Upper lobe of left lung (tissue), 6 donors: Measurements from ENCODE around the gene CLDN25. TPM values are rescaled to one million over a fixed set of nuclear protein-coding genes. Genes with fewer than 3 reads are reported as not detected.

ENCODE experiments used
- ATAC-seq, 2 donors: fragments of 200-7000 bp; cut with Tn5 transposase; one replicate each; pipeline ENCODE4 v1.9.1; 2022; ENCODE audit warnings: mild to moderate bottlenecking in 2 of 2, moderate library complexity in 2 of 2; ENCODE audit not compliant: low FRiP score in 2 of 2
- DNase-seq, 2 donors: peaks; one replicate each; pipeline ENCODE4 v3.0.0-alpha.2; 2019 to 2020
- H3K27ac ChIP-seq, 4 donors: fragments of 200-600 bp; sonication (generic); one replicate each; pipeline ENCODE4 v1.5.1; 2016 to 2019
- H3K27me3 ChIP-seq, 4 donors: fragments of 200-600 bp; sonication (generic); one replicate each; pipeline ENCODE4 v1.5.1; 2017 to 2019
- H3K36me3 ChIP-seq, 4 donors: fragments of 200-600 bp; sonication (generic); one replicate each; pipeline ENCODE4 v1.5.1; 2016 to 2019
- H3K4me1 ChIP-seq, 4 donors: fragments of 200-600 bp; sonication (generic); one replicate each; pipeline ENCODE4 v1.5.1; 2018 to 2019
- H3K4me3 ChIP-seq, 4 donors: fragments of 200-600 bp; sonication (generic); one replicate each; pipeline ENCODE4 v1.5.1; 2017 to 2019; ENCODE audit warnings: mild to moderate bottlenecking in 2 of 4, moderate library complexity in 1 of 4
- H3K9me3 ChIP-seq, 4 donors: fragments of 200-600 bp; sonication (generic); one replicate each; pipeline ENCODE4 v1.5.1; 2018 to 2019
- EP300 ChIP-seq, 4 donors: sonication (generic); formaldehyde crosslinking; IDR thresholded peaks; one replicate each; pipeline ENCODE4 v1.5.1; 2017; ENCODE audit warnings: antibody characterized with exemption in 4 of 4, control low read depth in 2 of 4
- POLR2A ChIP-seq, 4 donors: fragments of 450-650 bp; IDR thresholded peaks; one replicate each; pipeline ENCODE4 v1.5.1; 2016 to 2017; ENCODE audit warnings: antibody characterized with exemption in 4 of 4, mild to moderate bottlenecking in 2 of 4
- POLR2AphosphoS5 ChIP-seq, 2 donors: sonication (generic); formaldehyde crosslinking; IDR thresholded peaks; one replicate each; pipeline ENCODE4 v1.5.1; 2017; ENCODE audit warnings: antibody characterized with exemption in 2 of 2
- WGBS, 2 donors: methylation state at CpG; one replicate each; pipeline ENCODE4 v1.1.5; 2017 to 2018; 5-methylcytosine and 5-hydroxymethylcytosine counted together
- total RNA-seq, 6 donors: library from RNA; depleted of rRNA in 4 of 6; stranded (reverse); fragments of >200 nt in 4 of 6; gene quantifications; one replicate each; pipeline versions ENCODE4 v1.1.0 to v1.2.1, GENCODE V29; 2016 to 2021
- TF ChIP-seq, protein P1 (sequence below), 6 experiments: fragments of 450-650 bp in 4 of 6; fragments of 200-600 bp in 2 of 6; sonication (generic) in 2 of 6; IDR thresholded peaks; one replicate each; pipeline ENCODE4 v1.5.1; 2016 to 2019; ENCODE audit warnings: antibody characterized with exemption in 6 of 6
- donor health status: DM: no; HTN: no; CAD: no; lungs with moderate emphysema.
- donor health status: DM: no; HTN: yes; CAD: no; lungs with severe emphysema.

CLDN25 gene
- total RNA-seq, 6 donors from 2014 or later: not detected

DNA sequence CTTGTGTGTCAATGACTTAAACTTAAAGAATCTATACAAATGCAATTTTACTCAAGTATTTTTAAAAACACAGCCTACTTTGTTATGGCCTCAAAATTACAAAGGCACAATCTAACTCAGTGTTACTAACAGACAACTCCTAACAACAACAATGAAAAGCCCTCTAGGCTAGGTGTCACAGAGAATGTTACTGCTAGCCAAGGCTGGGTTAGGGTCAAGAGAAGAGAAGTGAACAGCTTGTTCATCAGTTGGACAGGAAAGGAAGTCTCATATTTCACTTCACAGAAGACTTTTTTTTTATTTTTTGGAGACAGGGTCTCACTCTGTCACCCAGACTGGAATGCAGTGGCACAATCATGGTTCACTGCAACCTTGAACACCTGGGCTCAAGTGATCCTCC is 26.0 kb downstream of the CLDN25 start:
- Histone ChIP-seq H3K9me3 (no peaks in the 10 kb centered on the region), H3K4me1 (no peaks in the 10 kb centered on the region), H3K27me3 (no peaks in the 10 kb centered on the region), H3K36me3 (peaks cover 10 to 84% (median 35%) of the 10 kb centered on the region in 4 donors), H3K27ac (no peak overlapping the region), H3K4me3 (no peak overlapping the region)
- TF ChIP-seq POLR2AphosphoS5 (IDR thresholded peaks at IDR 0.05) (no peak), EP300 (IDR thresholded peaks at IDR 0.05) (no peak), POLR2A (IDR thresholded peaks at IDR 0.05) (no peak)
- TF ChIP-seq, protein P1, sequence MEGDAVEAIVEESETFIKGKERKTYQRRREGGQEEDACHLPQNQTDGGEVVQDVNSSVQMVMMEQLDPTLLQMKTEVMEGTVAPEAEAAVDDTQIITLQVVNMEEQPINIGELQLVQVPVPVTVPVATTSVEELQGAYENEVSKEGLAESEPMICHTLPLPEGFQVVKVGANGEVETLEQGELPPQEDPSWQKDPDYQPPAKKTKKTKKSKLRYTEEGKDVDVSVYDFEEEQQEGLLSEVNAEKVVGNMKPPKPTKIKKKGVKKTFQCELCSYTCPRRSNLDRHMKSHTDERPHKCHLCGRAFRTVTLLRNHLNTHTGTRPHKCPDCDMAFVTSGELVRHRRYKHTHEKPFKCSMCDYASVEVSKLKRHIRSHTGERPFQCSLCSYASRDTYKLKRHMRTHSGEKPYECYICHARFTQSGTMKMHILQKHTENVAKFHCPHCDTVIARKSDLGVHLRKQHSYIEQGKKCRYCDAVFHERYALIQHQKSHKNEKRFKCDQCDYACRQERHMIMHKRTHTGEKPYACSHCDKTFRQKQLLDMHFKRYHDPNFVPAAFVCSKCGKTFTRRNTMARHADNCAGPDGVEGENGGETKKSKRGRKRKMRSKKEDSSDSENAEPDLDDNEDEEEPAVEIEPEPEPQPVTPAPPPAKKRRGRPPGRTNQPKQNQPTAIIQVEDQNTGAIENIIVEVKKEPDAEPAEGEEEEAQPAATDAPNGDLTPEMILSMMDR (IDR thresholded peaks at IDR 0.05): no peak
- ATAC-seq (no peak), DNase-seq (no peak)

DNA sequence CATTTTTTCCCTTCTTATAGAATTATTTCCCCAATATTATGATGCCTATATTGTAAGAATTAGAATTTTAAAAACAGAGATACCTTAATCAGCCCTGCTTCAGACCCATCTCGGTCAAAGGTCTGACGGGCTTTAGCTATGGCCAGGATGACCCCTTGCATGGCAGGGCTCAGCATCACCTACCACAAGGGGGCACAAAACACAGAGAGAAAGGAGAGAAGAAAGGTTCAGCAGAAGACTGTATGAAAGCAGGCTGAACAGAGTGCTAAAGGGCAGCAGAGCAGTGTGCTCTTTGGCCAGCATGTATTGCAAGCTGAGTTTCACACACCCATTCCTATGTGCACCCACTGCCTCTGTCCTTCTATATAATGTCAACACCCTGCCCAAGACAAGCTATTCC is 26.8 kb downstream of the CLDN25 start:
- H3K4me3 ChIP-seq: no peak overlapping the region
- ATAC-seq (no peak), DNase-seq (no peak)
- peaks cover 9 to 84% (median 32%) of the 10 kb centered on the region in 4 donors for H3K36me3 ChIP-seq
- H3K9me3 ChIP-seq: no peaks in the 10 kb centered on the region
- no peaks in the 10 kb centered on the region for H3K4me1 ChIP-seq
- no peak overlapping the region for H3K27ac ChIP-seq
- WGBS, 2 donors: 96 to 98% methylated on average over 2 of the region's 2 CpGs
- TF ChIP-seq, protein P1 (IDR thresholded peaks at IDR 0.05): peak in 2 of 6 experiments; percentile 6 to 15
- TF ChIP-seq EP300 (IDR thresholded peaks at IDR 0.05): no peak
- H3K27me3 ChIP-seq: no peaks in the 10 kb centered on the region

- DNase-seq (no peak), ATAC-seq (no peak)
- Histone ChIP-seq H3K4me3 (no peak overlapping the region), H3K27me3 (no peaks in the 10 kb centered on the region), H3K36me3 (peaks cover 0 to 71% (median 15%) of the 10 kb centered on the region in 4 donors), H3K27ac (no peak overlapping the region), H3K9me3 (no peaks in the 10 kb centered on the region), H3K4me1 (no peaks in the 10 kb centered on the region)
- TF ChIP-seq, protein P1 (IDR thresholded peaks at IDR 0.05): no peak
- TF ChIP-seq POLR2AphosphoS5 (IDR thresholded peaks at IDR 0.05): no peak
- no peak for TF ChIP-seq EP300 (IDR thresholded peaks at IDR 0.05)
- TF ChIP-seq POLR2A (IDR thresholded peaks at IDR 0.05): no peak
- WGBS, 2 donors: 46 to 50% methylated on average over 2 of the region's 2 CpGs
Measured at GRCh38 chr11:113808931-113809330, 29.3 kb downstream of the CLDN25 start.

DNA sequence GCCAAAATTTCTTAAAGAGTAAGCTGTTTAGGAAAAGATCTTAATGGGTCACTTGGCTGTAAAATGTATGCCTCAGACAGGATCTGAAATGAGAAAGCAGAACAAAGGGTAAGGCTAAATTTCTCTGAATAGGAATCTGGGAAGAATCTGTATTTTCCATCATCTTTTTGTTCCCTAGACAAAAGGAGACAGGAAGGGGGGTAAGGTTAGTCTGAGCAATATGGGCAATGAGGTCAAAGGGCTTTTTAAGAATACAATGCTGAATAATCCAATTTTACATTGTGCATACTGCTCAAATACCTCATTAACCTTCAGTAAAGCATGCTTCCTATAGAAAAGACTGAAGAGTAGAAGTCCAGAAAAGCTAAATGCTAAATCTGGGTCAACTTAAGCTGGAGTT is 34.6 kb downstream of the CLDN25 start:
- Histone ChIP-seq H3K4me3 (no peak overlapping the region), H3K27ac (no peak overlapping the region), H3K9me3 (no peaks in the 10 kb centered on the region), H3K27me3 (no peaks in the 10 kb centered on the region), H3K4me1 (no peaks in the 10 kb centered on the region), H3K36me3 (peaks cover 0 to 43% (median 8%) of the 10 kb centered on the region in 4 donors)
- DNase-seq (no peak), ATAC-seq (no peak)
- TF ChIP-seq, protein P1 (IDR thresholded peaks at IDR 0.05): no peak
- no peak for TF ChIP-seq POLR2A (IDR thresholded peaks at IDR 0.05)
- TF ChIP-seq EP300 (IDR thresholded peaks at IDR 0.05): no peak
- no peak for TF ChIP-seq POLR2AphosphoS5 (IDR thresholded peaks at IDR 0.05)

GRCh38 chr11:113817162-113817561 is 37.6 kb downstream of the CLDN25 start:
- ATAC-seq (no peak), DNase-seq (no peak)
- Histone ChIP-seq H3K4me1 (no peaks in the 10 kb centered on the region), H3K4me3 (no peak overlapping the region), H3K9me3 (no peaks in the 10 kb centered on the region), H3K36me3 (peaks cover 0 to 43% (median 19%) of the 10 kb centered on the region in 4 donors), H3K27ac (no peak overlapping the region), H3K27me3 (no peaks in the 10 kb centered on the region)
- no peak for TF ChIP-seq POLR2A (IDR thresholded peaks at IDR 0.05)
- WGBS, 2 donors: 100% methylated on average over 1 of the region's 1 CpG
